ENCODE results near the gene SH3BP1.
A peak's percentile ranks its signal among the peaks of the same experiment; 100 is the strongest.

GRCh38 chr22:37681556-37682049 lies 42.1 kb downstream of the SH3BP1 start:
- TF ChIP-seq POLR2A (IDR thresholded peaks at IDR 0.05) = no peak
- no peak for TF ChIP-seq POLR2AphosphoS5 (IDR thresholded peaks at IDR 0.05)
- TF ChIP-seq, protein P1, sequence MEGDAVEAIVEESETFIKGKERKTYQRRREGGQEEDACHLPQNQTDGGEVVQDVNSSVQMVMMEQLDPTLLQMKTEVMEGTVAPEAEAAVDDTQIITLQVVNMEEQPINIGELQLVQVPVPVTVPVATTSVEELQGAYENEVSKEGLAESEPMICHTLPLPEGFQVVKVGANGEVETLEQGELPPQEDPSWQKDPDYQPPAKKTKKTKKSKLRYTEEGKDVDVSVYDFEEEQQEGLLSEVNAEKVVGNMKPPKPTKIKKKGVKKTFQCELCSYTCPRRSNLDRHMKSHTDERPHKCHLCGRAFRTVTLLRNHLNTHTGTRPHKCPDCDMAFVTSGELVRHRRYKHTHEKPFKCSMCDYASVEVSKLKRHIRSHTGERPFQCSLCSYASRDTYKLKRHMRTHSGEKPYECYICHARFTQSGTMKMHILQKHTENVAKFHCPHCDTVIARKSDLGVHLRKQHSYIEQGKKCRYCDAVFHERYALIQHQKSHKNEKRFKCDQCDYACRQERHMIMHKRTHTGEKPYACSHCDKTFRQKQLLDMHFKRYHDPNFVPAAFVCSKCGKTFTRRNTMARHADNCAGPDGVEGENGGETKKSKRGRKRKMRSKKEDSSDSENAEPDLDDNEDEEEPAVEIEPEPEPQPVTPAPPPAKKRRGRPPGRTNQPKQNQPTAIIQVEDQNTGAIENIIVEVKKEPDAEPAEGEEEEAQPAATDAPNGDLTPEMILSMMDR (IDR thresholded peaks at IDR 0.05) = peak in 3 of 4 experiments; percentile 80 to 96 (median 85)

Data from gastroesophageal sphincter (tissue), 3 donors.